ENCODE measurements around the gene LRG1. TPM values are rescaled to one million over a fixed set of nuclear protein-coding genes. Genes with fewer than 3 reads are reported as not detected.

The LRG1 gene
- total and polyA plus RNA-seq, 2 donors = 0.52 to 2.1 TPM

DNA sequence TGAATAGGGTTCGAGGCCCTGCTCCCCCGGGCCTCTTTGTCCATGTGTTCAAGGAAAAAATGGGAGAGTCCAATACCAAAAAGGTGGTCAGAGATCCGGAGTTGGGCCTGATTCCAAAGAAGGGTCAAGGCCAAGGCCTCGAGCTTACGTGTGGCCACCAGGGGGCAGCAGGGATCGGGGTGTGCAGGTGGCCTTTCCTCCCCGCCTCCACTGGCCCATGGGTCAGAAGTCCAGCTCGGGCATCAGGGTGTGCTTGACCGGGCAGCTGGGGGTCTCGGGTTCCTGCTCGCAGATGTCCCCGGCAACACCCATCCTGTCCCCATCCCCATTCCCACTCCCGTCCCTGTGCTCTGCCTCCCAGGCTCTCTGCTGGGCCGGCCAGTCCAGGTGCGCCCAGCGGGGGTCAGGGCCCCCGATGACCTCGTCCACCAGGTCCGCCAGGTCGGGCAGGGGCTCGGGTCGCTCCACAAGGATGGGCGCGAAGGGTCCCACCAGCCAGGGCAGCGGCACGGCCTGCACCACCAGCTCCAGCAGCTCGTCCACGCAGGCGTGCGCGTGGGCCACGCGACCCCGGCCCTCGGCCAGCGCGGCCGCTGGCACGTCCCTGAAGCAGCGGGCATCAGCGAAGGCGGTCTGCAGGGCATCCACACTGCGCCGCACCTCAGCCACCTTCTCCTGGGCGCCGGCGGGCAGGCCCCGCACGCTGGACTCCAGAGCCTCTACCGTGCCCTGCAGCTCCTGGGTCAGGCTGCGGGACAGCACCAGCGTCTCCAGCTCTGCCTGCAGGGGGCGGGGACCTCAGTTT is 16.3 kb downstream of the LRG1 start:
- Histone ChIP-seq H3K4me3 (ENCODE audit: low read length in 2 of 2) (no peak overlapping the region), H3K27me3 (ENCODE audit: control insufficient read depth in 2 of 2, insufficient read depth in 1 of 2, low read length in 1 of 2) (no peaks in the 10 kb centered on the region), H3K27ac (ENCODE audit: low read depth in 1 of 2, low read length in 1 of 2) (no peak overlapping the region), H3K4me1 (ENCODE audit: control insufficient read depth in 2 of 2, insufficient read depth in 2 of 2, low read length in 2 of 2) (no peaks in the 10 kb centered on the region), H3K36me3 (ENCODE audit: control insufficient read depth in 2 of 2, insufficient read depth in 2 of 2, low read length in 1 of 2) (no peaks in the 10 kb centered on the region), H3K9me3 (ENCODE audit: control insufficient read depth in 2 of 2, insufficient read depth in 1 of 2, low read length in 1 of 2) (peaks cover 0 to 16% of the 10 kb centered on the region in 2 donors)
- no peak for DNase-seq (ENCODE audit: low read depth in 6 of 9, low spot score in 9 of 9)
- WGBS = 83% methylated on average over 53 of the region's 53 CpGs

DNA sequence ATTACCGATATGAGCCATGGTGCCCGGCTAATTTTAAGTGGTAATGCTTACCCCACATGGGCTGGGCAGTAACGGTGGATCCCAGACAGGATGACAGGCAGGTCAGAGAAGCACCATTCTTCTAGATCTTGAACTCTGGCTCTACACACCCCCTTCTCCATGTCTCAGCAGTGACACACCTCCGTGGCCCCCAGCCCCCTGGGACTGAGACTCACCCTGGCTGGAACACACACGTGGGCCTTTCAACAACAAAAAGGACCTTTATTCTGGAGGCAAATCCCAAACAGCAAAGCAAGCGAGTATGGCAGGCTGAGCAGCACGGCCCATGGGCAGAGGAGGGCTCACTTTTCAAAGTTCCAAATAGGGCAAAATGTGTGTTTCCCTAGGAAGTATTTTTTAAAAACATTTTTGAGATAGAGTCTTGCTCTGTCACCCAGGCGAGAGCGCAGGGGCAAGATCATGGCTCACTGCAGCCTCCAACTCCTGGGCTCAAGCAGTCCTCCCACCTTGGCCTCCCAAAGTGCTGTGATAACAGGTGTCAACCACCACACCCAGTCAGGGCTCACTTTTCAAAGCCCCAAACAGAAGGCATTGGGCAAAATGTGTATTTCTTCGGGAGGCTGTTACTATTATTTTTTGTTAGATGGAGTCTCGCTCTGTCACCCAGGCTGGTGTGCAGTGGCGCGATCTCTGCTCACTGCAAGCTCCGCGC is 17.4 kb downstream of the LRG1 start:
- Histone ChIP-seq H3K27me3 (ENCODE audit: control insufficient read depth in 2 of 2, insufficient read depth in 1 of 2, low read length in 1 of 2) (no peaks in the 10 kb centered on the region), H3K9me3 (ENCODE audit: control insufficient read depth in 2 of 2, insufficient read depth in 1 of 2, low read length in 1 of 2) (peaks cover 0 to 16% of the 10 kb centered on the region in 2 donors), H3K4me1 (ENCODE audit: control insufficient read depth in 2 of 2, insufficient read depth in 2 of 2, low read length in 2 of 2) (no peaks in the 10 kb centered on the region), H3K36me3 (ENCODE audit: control insufficient read depth in 2 of 2, insufficient read depth in 2 of 2, low read length in 1 of 2) (no peaks in the 10 kb centered on the region), H3K4me3 (ENCODE audit: low read length in 2 of 2) (no peak overlapping the region), H3K27ac (ENCODE audit: low read depth in 1 of 2, low read length in 1 of 2) (no peak overlapping the region)
- WGBS = 95% methylated on average over 15 of the region's 15 CpGs
- no peak for DNase-seq (ENCODE audit: low read depth in 6 of 9, low spot score in 9 of 9)

DNA sequence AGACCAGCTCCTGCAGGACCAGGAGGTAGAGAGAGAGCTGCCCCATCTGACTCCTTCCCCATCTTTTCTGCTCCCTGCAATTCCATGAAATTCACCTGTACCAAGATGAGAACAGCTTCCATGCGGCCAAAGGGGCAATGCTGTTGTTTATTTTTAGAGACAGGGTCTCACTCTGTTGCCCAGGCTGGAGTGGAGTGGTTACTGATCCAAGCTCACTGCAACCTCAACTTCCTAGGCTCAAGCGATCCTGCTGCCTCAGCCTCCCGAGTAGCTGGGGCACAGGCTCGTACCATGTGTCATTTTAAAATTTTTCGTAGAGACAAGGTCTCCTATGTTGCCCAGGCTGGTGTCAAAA is 18.0 kb downstream of the LRG1 start:
- no peaks in the 10 kb centered on the region for H3K27me3 ChIP-seq (ENCODE audit: control insufficient read depth in 2 of 2, insufficient read depth in 1 of 2, low read length in 1 of 2)
- DNase-seq (ENCODE audit: low read depth in 6 of 9, low spot score in 9 of 9) = no peak
- H3K27ac ChIP-seq (ENCODE audit: low read depth in 1 of 2, low read length in 1 of 2) = no peak overlapping the region
- H3K4me1 ChIP-seq (ENCODE audit: control insufficient read depth in 2 of 2, insufficient read depth in 2 of 2, low read length in 2 of 2) = no peaks in the 10 kb centered on the region
- H3K4me3 ChIP-seq (ENCODE audit: low read length in 2 of 2) = no peak overlapping the region
- no peaks in the 10 kb centered on the region for H3K36me3 ChIP-seq (ENCODE audit: control insufficient read depth in 2 of 2, insufficient read depth in 2 of 2, low read length in 1 of 2)
- H3K9me3 ChIP-seq (ENCODE audit: control insufficient read depth in 2 of 2, insufficient read depth in 1 of 2, low read length in 1 of 2) = peaks cover 0 to 16% of the 10 kb centered on the region in 2 donors
- 95% methylated on average over 5 of the region's 5 CpGs for WGBS

DNA sequence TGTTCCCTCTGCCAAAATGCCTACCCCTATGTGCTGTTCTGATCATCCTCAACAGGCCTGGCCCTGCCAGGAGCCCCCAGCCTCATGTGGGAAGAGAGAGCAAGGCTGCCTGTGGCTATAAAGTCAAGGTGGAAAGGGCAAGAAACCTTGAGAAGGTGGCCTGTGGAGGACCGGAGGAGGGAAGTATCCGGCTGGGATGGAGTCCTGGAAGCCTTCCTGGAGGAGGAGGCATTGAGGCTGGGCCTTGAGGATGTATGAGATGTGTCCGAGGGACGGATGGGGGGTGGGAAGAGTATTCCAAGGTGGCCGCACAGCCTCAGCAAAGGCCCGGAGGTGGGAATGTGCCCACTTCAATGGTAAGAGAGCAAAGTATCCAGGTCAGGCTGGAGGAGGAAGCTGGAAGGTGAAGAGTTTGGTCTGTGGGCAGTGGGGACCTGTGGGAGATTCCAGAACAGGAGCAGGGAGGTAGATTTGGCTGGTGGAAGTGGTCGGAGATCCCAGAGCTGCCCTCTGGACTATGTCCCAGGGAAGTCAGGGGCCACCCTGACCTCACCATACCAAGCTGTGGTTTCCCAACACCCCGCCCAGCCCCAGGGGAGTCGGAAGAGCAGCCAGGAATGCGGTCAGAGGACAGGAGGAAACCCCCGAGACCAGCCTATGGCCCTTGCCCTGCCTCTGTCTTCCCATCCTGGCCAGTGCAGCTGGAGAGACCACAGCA is 18.5 kb downstream of the LRG1 start:
- no peaks in the 10 kb centered on the region for H3K36me3 ChIP-seq (ENCODE audit: control insufficient read depth in 2 of 2, insufficient read depth in 2 of 2, low read length in 1 of 2)
- WGBS = 94% methylated on average over 11 of the region's 11 CpGs
- DNase-seq (ENCODE audit: low read depth in 6 of 9, low spot score in 9 of 9) = no peak
- H3K27me3 ChIP-seq (ENCODE audit: control insufficient read depth in 2 of 2, insufficient read depth in 1 of 2, low read length in 1 of 2) = no peaks in the 10 kb centered on the region
- H3K27ac ChIP-seq (ENCODE audit: low read depth in 1 of 2, low read length in 1 of 2) = no peak overlapping the region
- peaks cover 0 to 16% of the 10 kb centered on the region in 2 donors for H3K9me3 ChIP-seq (ENCODE audit: control insufficient read depth in 2 of 2, insufficient read depth in 1 of 2, low read length in 1 of 2)
- H3K4me1 ChIP-seq (ENCODE audit: control insufficient read depth in 2 of 2, insufficient read depth in 2 of 2, low read length in 2 of 2) = no peaks in the 10 kb centered on the region
- H3K4me3 ChIP-seq (ENCODE audit: low read length in 2 of 2) = no peak overlapping the region

DNA sequence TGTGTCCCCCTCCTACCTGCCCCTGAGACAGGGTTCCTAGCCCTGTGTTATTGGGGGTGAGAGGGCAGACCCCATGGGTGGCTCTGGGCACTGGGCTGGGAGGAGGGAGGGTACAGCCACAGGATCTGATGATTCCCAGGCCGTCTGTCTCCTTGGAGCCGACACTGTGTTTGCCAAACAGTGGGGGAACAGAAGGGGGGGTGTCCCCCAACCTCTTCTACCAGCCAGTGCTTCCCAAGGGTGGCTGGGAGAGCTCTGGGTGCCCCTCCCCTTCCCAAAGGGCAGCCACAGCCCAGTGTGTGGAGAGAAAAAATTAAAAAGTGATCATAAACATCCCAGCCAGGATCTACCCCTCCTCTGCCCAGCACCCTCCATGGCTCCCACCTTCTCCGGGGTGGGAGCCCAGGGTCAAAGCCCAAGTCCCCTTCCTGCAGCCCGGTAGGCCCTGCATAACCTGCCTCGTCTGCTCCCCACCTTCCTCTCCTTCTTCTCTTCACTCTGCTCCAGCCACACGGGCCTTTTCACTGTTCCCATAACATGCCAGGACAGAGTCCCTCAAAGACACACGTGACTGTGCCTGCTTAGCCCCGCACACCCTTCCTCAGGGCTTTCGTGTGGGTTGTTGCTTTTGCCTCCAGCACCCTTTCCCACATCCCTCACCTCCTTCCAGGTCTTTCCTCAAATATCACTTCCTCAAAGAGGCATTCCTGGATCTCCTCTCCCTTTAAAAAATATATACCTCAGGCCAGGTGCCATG is 20.1 kb downstream of the LRG1 start:
- no peak overlapping the region for H3K27ac ChIP-seq (ENCODE audit: low read depth in 1 of 2, low read length in 1 of 2)
- WGBS = 81% methylated on average over 9 of the region's 9 CpGs
- no peaks in the 10 kb centered on the region for H3K27me3 ChIP-seq (ENCODE audit: control insufficient read depth in 2 of 2, insufficient read depth in 1 of 2, low read length in 1 of 2)

DNA sequence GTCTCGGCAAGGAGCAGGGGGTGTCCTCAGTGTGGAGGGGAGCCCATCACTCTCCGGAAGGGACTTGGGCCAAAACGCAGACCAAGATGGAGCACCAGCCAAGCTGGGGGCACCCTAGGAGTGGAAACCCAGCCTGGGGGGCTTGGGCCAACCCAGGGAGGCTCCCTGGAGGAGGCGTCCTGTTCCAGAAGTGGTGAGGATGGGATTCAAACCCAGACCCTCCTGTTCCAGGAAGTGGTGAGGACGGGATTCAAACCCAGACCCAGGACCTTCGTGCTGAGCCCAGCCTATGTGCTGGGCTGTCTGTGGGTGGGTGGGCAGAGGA is 20.7 kb downstream of the LRG1 start:
- 97% methylated on average over 6 of the region's 6 CpGs for WGBS
- no peak overlapping the region for H3K4me3 ChIP-seq (ENCODE audit: low read length in 2 of 2)
- H3K36me3 ChIP-seq (ENCODE audit: control insufficient read depth in 2 of 2, insufficient read depth in 2 of 2, low read length in 1 of 2) = no peaks in the 10 kb centered on the region
- H3K4me1 ChIP-seq (ENCODE audit: control insufficient read depth in 2 of 2, insufficient read depth in 2 of 2, low read length in 2 of 2) = no peaks in the 10 kb centered on the region
- H3K27me3 ChIP-seq (ENCODE audit: control insufficient read depth in 2 of 2, insufficient read depth in 1 of 2, low read length in 1 of 2) = no peaks in the 10 kb centered on the region
- peaks cover 0 to 16% of the 10 kb centered on the region in 2 donors for H3K9me3 ChIP-seq (ENCODE audit: control insufficient read depth in 2 of 2, insufficient read depth in 1 of 2, low read length in 1 of 2)
- no peak for DNase-seq (ENCODE audit: low read depth in 6 of 9, low spot score in 9 of 9)
- H3K27ac ChIP-seq (ENCODE audit: low read depth in 1 of 2, low read length in 1 of 2) = no peak overlapping the region

More for the DNA sequence above, 20.1 kb downstream of the LRG1 start:
- Histone ChIP-seq H3K4me3 (ENCODE audit: low read length in 2 of 2) (no peak overlapping the region), H3K9me3 (ENCODE audit: control insufficient read depth in 2 of 2, insufficient read depth in 1 of 2, low read length in 1 of 2) (peaks cover 0 to 16% of the 10 kb centered on the region in 2 donors), H3K36me3 (ENCODE audit: control insufficient read depth in 2 of 2, insufficient read depth in 2 of 2, low read length in 1 of 2) (no peaks in the 10 kb centered on the region), H3K4me1 (ENCODE audit: control insufficient read depth in 2 of 2, insufficient read depth in 2 of 2, low read length in 2 of 2) (no peaks in the 10 kb centered on the region)
- no peak for DNase-seq (ENCODE audit: low read depth in 6 of 9, low spot score in 9 of 9)

DNA sequence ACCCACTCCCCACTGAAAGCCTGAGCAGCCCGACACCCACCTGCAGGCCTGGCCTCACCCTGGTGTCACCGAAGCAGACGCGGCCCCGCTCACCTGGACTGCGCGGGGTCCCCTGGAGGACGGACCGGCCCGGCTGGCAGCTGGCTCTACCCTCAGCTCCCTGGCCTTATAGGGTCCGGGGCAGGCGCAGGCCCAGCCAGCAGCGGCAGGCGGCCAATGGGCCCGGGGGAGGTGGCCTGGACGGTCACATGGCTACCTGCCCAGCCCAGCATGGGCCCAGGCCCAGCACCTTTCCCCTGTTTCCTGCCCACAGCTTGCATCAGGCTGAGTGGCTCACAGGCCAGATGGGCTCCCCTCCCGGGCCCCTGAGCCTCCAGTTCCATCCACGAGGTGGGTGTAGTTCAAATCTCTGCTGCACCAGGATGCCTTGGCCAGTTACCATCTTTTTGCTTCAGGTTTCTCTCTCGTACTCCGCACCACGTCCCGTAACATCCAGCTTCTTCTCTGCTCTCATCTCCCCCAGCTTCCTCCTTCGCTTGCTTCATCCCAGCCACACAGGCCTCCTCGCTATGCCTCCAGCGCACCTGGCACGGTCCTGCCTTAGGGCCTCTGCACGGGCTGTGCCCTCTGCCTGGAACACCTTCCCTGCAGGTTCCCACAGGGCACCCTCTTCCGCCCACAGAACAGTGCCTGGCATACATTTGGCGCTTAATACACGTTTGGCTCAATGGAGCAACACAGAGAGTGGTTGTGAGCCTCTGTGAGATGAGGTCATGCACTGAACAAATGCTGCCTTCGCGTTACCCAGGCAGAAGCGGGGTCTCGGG is 21.3 kb downstream of the LRG1 start, which contains the start of gene PLIN4:
Gene PLIN4, minus strand, starts transcription at position 142 of the 827 bp plus-strand sequence. CDS start 214 bp downstream, outside the sequence.
- Histone ChIP-seq H3K27me3 (ENCODE audit: control insufficient read depth in 2 of 2, insufficient read depth in 1 of 2, low read length in 1 of 2) (no peaks in the 10 kb centered on the region), H3K4me3 (ENCODE audit: low read length in 2 of 2) (no peak within 1 kb of the TSS), H3K9me3 (ENCODE audit: control insufficient read depth in 2 of 2, insufficient read depth in 1 of 2, low read length in 1 of 2) (peaks cover 0 to 16% of the 10 kb centered on the region in 2 donors), H3K36me3 (ENCODE audit: control insufficient read depth in 2 of 2, insufficient read depth in 2 of 2, low read length in 1 of 2) (no peaks in the 10 kb centered on the region), H3K4me1 (ENCODE audit: control insufficient read depth in 2 of 2, insufficient read depth in 2 of 2, low read length in 2 of 2) (no peaks in the 10 kb centered on the region), H3K27ac (ENCODE audit: low read depth in 1 of 2, low read length in 1 of 2) (no peak within 1 kb of the TSS)
- DNase-seq (ENCODE audit: low read depth in 6 of 9, low spot score in 9 of 9) = no peak
- 88% methylated on average over 34 of the region's 34 CpGs for WGBS

DNA sequence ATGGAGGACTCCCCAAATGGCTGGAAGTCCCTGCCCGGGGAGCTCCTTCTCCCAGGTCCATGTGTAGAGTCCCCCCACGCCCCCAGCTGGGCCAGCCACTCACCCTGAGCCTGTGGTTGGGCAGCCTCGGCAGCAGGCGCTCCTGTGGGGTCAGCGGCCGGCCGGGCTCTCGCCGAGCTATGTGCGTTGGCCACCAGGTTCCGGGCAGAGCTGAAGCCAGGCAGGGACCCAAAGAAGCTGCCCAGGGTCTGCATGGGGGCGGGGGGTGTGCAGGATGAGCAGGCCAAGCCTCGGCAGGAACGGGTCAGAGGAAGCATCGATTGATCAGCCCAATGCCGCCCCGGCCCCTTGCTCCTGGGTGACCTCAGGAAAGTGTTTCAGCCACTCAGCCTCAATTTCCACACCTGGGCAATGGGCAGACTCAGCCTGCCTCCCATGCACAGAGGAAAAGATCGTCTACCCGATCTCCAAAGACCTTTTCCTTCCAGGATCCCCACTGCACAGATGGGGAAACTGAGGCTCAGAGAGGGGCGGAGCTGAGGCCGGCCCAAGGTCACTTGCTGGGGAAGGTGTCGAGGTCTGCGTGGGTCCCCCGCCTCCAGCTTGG is 22.3 kb downstream of the LRG1 start:
- Histone ChIP-seq H3K9me3 (ENCODE audit: control insufficient read depth in 2 of 2, insufficient read depth in 1 of 2, low read length in 1 of 2) (peaks cover 0 to 16% of the 10 kb centered on the region in 2 donors), H3K27me3 (ENCODE audit: control insufficient read depth in 2 of 2, insufficient read depth in 1 of 2, low read length in 1 of 2) (no peaks in the 10 kb centered on the region), H3K36me3 (ENCODE audit: control insufficient read depth in 2 of 2, insufficient read depth in 2 of 2, low read length in 1 of 2) (no peaks in the 10 kb centered on the region), H3K4me1 (ENCODE audit: control insufficient read depth in 2 of 2, insufficient read depth in 2 of 2, low read length in 2 of 2) (no peaks in the 10 kb centered on the region), H3K4me3 (ENCODE audit: low read length in 2 of 2) (no peak overlapping the region), H3K27ac (ENCODE audit: low read depth in 1 of 2, low read length in 1 of 2) (no peak overlapping the region)
- no peak for DNase-seq (ENCODE audit: low read depth in 6 of 9, low spot score in 9 of 9)
- 91% methylated on average over 24 of the region's 24 CpGs for WGBS
